ENCODE measurements around the gene REEP6. TPM values are rescaled to one million over a fixed set of nuclear protein-coding genes. Genes with fewer than 3 reads are reported as not detected.
"Not testable (repeated sequence)": the region's sequence is repeated elsewhere in the genome, so short reads cannot be mapped to it uniquely, and the experiment has no call there.

The REEP6 gene
- total RNA-seq, 1 donor from 2014 or later, result 16.6 TPM

DNA sequence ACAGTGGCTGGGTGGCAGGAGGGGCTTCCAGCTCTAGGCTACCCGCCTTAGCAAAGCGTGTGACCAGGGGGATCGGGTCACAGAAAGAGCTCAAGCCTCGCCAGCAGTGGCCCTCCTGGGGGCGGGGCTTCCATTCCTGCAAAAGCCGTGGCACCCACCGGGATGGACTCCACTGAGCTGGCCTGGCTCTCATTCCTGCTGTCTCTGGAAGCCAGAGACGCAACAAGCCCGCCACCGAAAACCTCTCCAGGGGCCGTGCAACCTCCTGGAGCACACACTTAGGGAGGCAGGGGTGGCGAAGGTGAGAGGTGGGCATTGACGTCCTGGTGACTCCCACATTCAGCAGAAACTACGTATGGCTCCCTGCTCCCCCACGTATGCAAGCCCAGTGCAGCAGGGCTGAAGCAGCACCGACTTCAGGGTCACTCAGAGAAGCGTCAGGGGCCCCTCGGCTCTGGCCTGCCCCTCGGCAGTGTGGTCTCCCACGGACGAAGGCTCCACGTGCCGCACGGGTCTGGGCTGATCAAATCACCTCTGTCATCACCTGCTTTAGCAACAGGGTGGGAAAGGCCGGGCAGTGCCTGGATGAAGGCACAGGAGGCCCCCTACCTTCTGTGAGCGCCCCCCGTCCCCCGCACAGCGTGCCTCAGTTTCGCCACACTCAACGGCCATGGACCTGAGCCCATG is 15.1 kb upstream of the REEP6 start:
- no peak overlapping the region for H3K4me3 Mint-ChIP-seq (ENCODE audit: low read depth)
- no peak for TF ChIP-seq CTCF (IDR thresholded peaks at IDR 0.05; ENCODE audit: unreplicated experiment)

DNA sequence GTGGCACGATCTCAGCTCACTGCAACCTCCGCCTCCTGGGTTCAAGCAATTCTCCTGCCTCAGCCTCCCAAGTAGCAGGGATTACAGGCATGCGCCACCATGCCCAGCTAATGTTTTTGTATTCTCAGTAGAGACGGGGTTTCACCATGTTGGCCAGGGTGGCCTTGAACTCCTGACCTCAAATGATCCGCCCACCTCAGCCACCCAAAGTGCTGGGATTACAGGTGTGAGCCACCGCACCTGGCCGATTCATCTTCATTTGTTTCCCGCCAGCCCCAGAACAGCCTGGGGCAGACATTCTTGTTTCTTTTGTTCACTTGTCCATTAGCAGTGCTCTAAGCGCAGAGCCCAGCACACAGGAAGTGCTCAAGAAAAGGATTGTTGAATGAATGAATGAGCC is 13.9 kb upstream of the REEP6 start:
- not testable (repeated sequence) for H3K4me1 Mint-ChIP-seq (ENCODE audit: low read depth); DNase-seq (ENCODE audit: low spot score, unreplicated experiment); H3K9me3 Mint-ChIP-seq (ENCODE audit: low read depth); H3K27ac Mint-ChIP-seq; H3K36me3 Mint-ChIP-seq (ENCODE audit: insufficient read depth); H3K27me3 Mint-ChIP-seq
- peak overlapping the region; percentile 58 for H3K4me3 Mint-ChIP-seq (ENCODE audit: low read depth)

More for the DNA sequence above, 15.1 kb upstream of the REEP6 start:
- DNase-seq (ENCODE audit: low spot score, unreplicated experiment), result no peak
- H3K36me3 Mint-ChIP-seq (ENCODE audit: insufficient read depth), result peaks cover 3% of the 10 kb centered on the region
- H3K27ac Mint-ChIP-seq, result no peak overlapping the region
- H3K9me3 Mint-ChIP-seq (ENCODE audit: low read depth), result no peaks in the 10 kb centered on the region
- peaks cover 6% of the 10 kb centered on the region for H3K4me1 Mint-ChIP-seq (ENCODE audit: low read depth)
- H3K27me3 Mint-ChIP-seq, result peaks cover 18% of the 10 kb centered on the region

GRCh38 chr19:1478934-1479707 is 11.9 kb upstream of the REEP6 start, which contains the start of gene C19orf25:
Gene C19orf25, minus strand, starts transcription at chr19:1479215. Its CDS starts 312 bp downstream, at chr19:1478903.
- Mint-ChIP-seq H3K4me3 (ENCODE audit: low read depth) (peak within 1 kb of the TSS; percentile 97), H3K4me1 (ENCODE audit: low read depth) (peaks cover 6% of the 10 kb centered on the region), H3K27me3 (no peaks in the 10 kb centered on the region), H3K27ac (peak within 1 kb of the TSS; percentile 92), H3K36me3 (ENCODE audit: insufficient read depth) (peaks cover 3% of the 10 kb centered on the region), H3K9me3 (ENCODE audit: low read depth) (no peaks in the 10 kb centered on the region)
- peak; percentile 84 for DNase-seq (ENCODE audit: low spot score, unreplicated experiment)
- peak; percentile 1 for TF ChIP-seq CTCF (IDR thresholded peaks at IDR 0.05; ENCODE audit: unreplicated experiment)

- Mint-ChIP-seq H3K27ac (no peak overlapping the region), H3K4me3 (ENCODE audit: low read depth) (no peak overlapping the region), H3K4me1 (ENCODE audit: low read depth) (peaks cover 6% of the 10 kb centered on the region), H3K36me3 (ENCODE audit: insufficient read depth) (peaks cover 3% of the 10 kb centered on the region), H3K9me3 (ENCODE audit: low read depth) (no peaks in the 10 kb centered on the region), H3K27me3 (no peaks in the 10 kb centered on the region)
- no peak for TF ChIP-seq CTCF (IDR thresholded peaks at IDR 0.05; ENCODE audit: unreplicated experiment)
- DNase-seq (ENCODE audit: low spot score, unreplicated experiment), result no peak
These were observed 9.6 kb upstream of the REEP6 start for GRCh38 chr19:1481224-1481892.

- no peak for TF ChIP-seq CTCF (IDR thresholded peaks at IDR 0.05; ENCODE audit: unreplicated experiment)
- Mint-ChIP-seq H3K27ac (no peak overlapping the region), H3K4me1 (ENCODE audit: low read depth) (peaks cover 6% of the 10 kb centered on the region), H3K36me3 (ENCODE audit: insufficient read depth) (peaks cover 3% of the 10 kb centered on the region), H3K4me3 (ENCODE audit: low read depth) (no peak overlapping the region), H3K27me3 (no peaks in the 10 kb centered on the region), H3K9me3 (ENCODE audit: low read depth) (no peaks in the 10 kb centered on the region)
- DNase-seq (ENCODE audit: low spot score, unreplicated experiment), result no peak
These were observed 9.1 kb upstream of the REEP6 start for GRCh38 chr19:1481893-1482360.
